22Rv1 (cell line): Measurements from ENCODE around the gene DIP2A.

Experiments used
- CTCF ChIP-seq: fragments of 450-650 bp; IDR thresholded peaks from 2 replicates; pipeline ENCODE4 v1.5.1; 2017; ENCODE audit warnings: mild to moderate bottlenecking
- ZFX ChIP-seq: fragments of 450-650 bp; IDR thresholded peaks from 2 replicates; pipeline ENCODE4 v1.6.1; 2017; ENCODE audit warnings: antibody characterized with exemption, borderline replicate concordance

GRCh38 chr21:46604329-46604974, 145.8 kb downstream of the DIP2A start:
- TF ChIP-seq CTCF (no peak), ZFX (no peak)
